Peyer's patch (tissue), 4 donors: ENCODE measurements around the gene DOCK1.

ENCODE experiments used
- POLR2A ChIP-seq, 2 donors: fragments of 450-650 bp; IDR thresholded peaks; one replicate each; pipeline ENCODE4 v1.5.1; 2017; ENCODE audit warnings: antibody characterized with exemption in 2 of 2, mild to moderate bottlenecking in 2 of 2, moderate library complexity in 2 of 2
- TF ChIP-seq, protein P1 (sequence below), 6 experiments: fragments of 450-650 bp in 4 of 6; fragments of 200-600 bp in 2 of 6; sonication (generic) in 1 of 6; IDR thresholded peaks; one replicate each; pipeline ENCODE4 v1.5.1; 2017 to 2019; ENCODE audit warnings: antibody characterized with exemption in 6 of 6, mild to moderate bottlenecking in 3 of 6, moderate library complexity in 1 of 6

- no peak for TF ChIP-seq POLR2A (IDR thresholded peaks at IDR 0.05)
- TF ChIP-seq, protein P1, sequence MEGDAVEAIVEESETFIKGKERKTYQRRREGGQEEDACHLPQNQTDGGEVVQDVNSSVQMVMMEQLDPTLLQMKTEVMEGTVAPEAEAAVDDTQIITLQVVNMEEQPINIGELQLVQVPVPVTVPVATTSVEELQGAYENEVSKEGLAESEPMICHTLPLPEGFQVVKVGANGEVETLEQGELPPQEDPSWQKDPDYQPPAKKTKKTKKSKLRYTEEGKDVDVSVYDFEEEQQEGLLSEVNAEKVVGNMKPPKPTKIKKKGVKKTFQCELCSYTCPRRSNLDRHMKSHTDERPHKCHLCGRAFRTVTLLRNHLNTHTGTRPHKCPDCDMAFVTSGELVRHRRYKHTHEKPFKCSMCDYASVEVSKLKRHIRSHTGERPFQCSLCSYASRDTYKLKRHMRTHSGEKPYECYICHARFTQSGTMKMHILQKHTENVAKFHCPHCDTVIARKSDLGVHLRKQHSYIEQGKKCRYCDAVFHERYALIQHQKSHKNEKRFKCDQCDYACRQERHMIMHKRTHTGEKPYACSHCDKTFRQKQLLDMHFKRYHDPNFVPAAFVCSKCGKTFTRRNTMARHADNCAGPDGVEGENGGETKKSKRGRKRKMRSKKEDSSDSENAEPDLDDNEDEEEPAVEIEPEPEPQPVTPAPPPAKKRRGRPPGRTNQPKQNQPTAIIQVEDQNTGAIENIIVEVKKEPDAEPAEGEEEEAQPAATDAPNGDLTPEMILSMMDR (IDR thresholded peaks at IDR 0.05) = no peak
Measured at GRCh38 chr10:126956712-126957108, 51.5 kb downstream of the DOCK1 start.
